ENCODE measurements around the gene WDR72.

WDR72 gene

GRCh38 chr15:53589520-53590057 is 169.9 kb downstream of the WDR72 start:
- TF ChIP-seq CTCF (IDR thresholded peaks at IDR 0.05; ENCODE audit: low read depth, low read length): no peak
- no peak overlapping the region for H3K4me3 ChIP-seq (ENCODE audit: low read depth, low read length)

GRCh38 chr15:53588773-53589172 is 170.7 kb downstream of the WDR72 start:
- TF ChIP-seq CTCF (IDR thresholded peaks at IDR 0.05; ENCODE audit: low read depth, low read length): no peak
- no peak overlapping the region for H3K4me3 ChIP-seq (ENCODE audit: low read depth, low read length)

DNA sequence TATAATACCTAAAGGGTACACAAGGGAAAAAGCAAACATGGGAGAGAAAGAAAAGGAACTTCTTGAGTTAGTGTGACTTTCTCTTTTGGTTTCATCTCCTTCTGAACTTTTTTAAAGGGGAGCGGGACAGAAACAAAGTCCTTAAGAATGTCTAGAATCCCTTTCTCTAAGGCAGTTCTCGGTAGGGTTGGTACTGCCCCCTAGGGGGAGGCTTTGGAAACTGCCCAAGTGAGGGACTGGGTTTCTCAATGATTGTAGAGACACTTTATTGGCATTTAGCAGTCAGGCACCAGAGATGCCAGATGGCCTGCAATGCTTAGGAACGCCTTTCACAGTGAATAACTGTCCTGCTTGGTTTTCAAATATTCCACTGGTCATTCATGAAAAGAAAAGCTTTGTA is 172.7 kb downstream of the WDR72 start:
- TF ChIP-seq CTCF (IDR thresholded peaks at IDR 0.05; ENCODE audit: low read depth, low read length): no peak
- H3K4me3 ChIP-seq (ENCODE audit: low read depth, low read length): no peak overlapping the region

GRCh38 chr15:53581513-53581912 is 177.9 kb downstream of the WDR72 start:
- TF ChIP-seq CTCF (IDR thresholded peaks at IDR 0.05; ENCODE audit: low read depth, low read length): no peak
- H3K4me3 ChIP-seq (ENCODE audit: low read depth, low read length): no peak overlapping the region

GRCh38 chr15:53580366-53580765 is 179.1 kb downstream of the WDR72 start:
- no peak overlapping the region for H3K4me3 ChIP-seq (ENCODE audit: low read depth, low read length)
- TF ChIP-seq CTCF (IDR thresholded peaks at IDR 0.05; ENCODE audit: low read depth, low read length): no peak

GRCh38 chr15:53576841-53577240 is 182.6 kb downstream of the WDR72 start:
- TF ChIP-seq CTCF (IDR thresholded peaks at IDR 0.05; ENCODE audit: low read depth, low read length): no peak
- H3K4me3 ChIP-seq (ENCODE audit: low read depth, low read length): no peak overlapping the region

GRCh38 chr15:53573091-53573490 is 186.4 kb downstream of the WDR72 start:
- TF ChIP-seq CTCF (IDR thresholded peaks at IDR 0.05; ENCODE audit: low read depth, low read length): no peak
- no peak overlapping the region for H3K4me3 ChIP-seq (ENCODE audit: low read depth, low read length)

Measured in WI38 (cell line).